Breast epithelium (tissue), 4 donors: ENCODE results near the gene PSMB8. TPM values are rescaled to one million over a fixed set of nuclear protein-coding genes. Genes with fewer than 3 reads are reported as not detected.
"Not testable (repeated sequence)": the region's sequence is repeated elsewhere in the genome, so short reads cannot be mapped to it uniquely, and the experiment has no call there.

Experiments
- DNase-seq, 2 donors: peaks; one replicate each; pipeline ENCODE4 v3.0.0-alpha.2; 2019; ENCODE audit warnings: low spot score in 2 of 2
- H3K27ac ChIP-seq, 2 donors: fragments of 200-600 bp; sonication (generic) in 1 of 2; one replicate each; pipeline ENCODE4 v1.5.1; 2016 to 2019; ENCODE audit warnings: mild to moderate bottlenecking in 1 of 2
- H3K27me3 ChIP-seq, 2 donors: fragments of 200-600 bp; sonication (generic) in 1 of 2; one replicate each; pipeline versions ENCODE4 v1.5.1 to v1.6.0; 2017 to 2019; ENCODE audit warnings: control low read depth in 1 of 2, mild to moderate bottlenecking in 1 of 2
- H3K36me3 ChIP-seq: fragments of 200-600 bp; one replicate; pipeline ENCODE4 v1.5.1; 2019
- H3K4me1 ChIP-seq, 2 donors: fragments of 200-600 bp; sonication (generic); one replicate each; pipeline ENCODE4 v1.5.1; 2016 to 2019; ENCODE audit warnings: control low read depth in 1 of 2
- H3K4me3 ChIP-seq, 3 donors: fragments of 200-600 bp; sonication (generic); 1 replicate in 2 of 3; 2 replicates in 1 of 3; pipeline ENCODE4 v1.5.1; 2016 to 2019; ENCODE audit warnings: mild to moderate bottlenecking in 3 of 3, moderate library complexity in 2 of 3
- H3K9me3 ChIP-seq, 2 donors: fragments of 200-600 bp; sonication (generic) in 1 of 2; one replicate each; pipeline ENCODE4 v1.5.1; 2016 to 2019; ENCODE audit warnings: control low read depth in 1 of 2
- POLR2A ChIP-seq: fragments of 450-650 bp; IDR thresholded peaks from one replicate; pipeline ENCODE4 v1.6.1; 2016; ENCODE audit warnings: antibody characterized with exemption, mild to moderate bottlenecking, moderate library complexity
- POLR2AphosphoS5 ChIP-seq, 3 donors: sonication (generic); formaldehyde crosslinking; IDR thresholded peaks; one replicate each; pipeline ENCODE4 v1.6.1; 2017; ENCODE audit warnings: antibody characterized with exemption in 3 of 3
- intact Hi-C: fragments of 100-400 bp; cut with DNase I; formaldehyde crosslinking; loops from one replicate; pipeline ENCODE4 v1.15.1; 2023; ENCODE audit warnings: low total_unique reads
- total RNA-seq, 3 donors: library from RNA; depleted of rRNA; stranded (reverse); fragments of >200 nt; gene quantifications; one replicate each; pipeline ENCODE4 v1.1.0, GENCODE V29; 2016
- TF ChIP-seq, protein P1 (sequence below), 3 donors: fragments of 450-650 bp; IDR thresholded peaks; one replicate each; pipeline ENCODE4 v1.5.1; 2016 to 2017; ENCODE audit warnings: antibody characterized with exemption in 3 of 3, mild to moderate bottlenecking in 3 of 3, moderate library complexity in 3 of 3

The PSMB8 gene
- total RNA-seq, 3 donors from 2014 or later: 36.0 to 47.3 (median 44.9) TPM

GRCh38 chr6:32879691-32880090 is 35.8 kb upstream of the PSMB8 start:
- Histone ChIP-seq H3K27me3 (no peaks in the 10 kb centered on the region), H3K4me1 (no peaks in the 10 kb centered on the region), H3K36me3 (no peaks in the 10 kb centered on the region), H3K4me3 (no peak overlapping the region), H3K9me3 (no peaks in the 10 kb centered on the region), H3K27ac (no peak overlapping the region)
- intact Hi-C loops: loop anchor here (5.0 to 10.0 kb wide), 3 partner anchors 75 to 535 kb away; partner anchors contain the start of genes CUTA, HLA-DMA and PHF1
- TF ChIP-seq POLR2A: no peak
- TF ChIP-seq, protein P1, sequence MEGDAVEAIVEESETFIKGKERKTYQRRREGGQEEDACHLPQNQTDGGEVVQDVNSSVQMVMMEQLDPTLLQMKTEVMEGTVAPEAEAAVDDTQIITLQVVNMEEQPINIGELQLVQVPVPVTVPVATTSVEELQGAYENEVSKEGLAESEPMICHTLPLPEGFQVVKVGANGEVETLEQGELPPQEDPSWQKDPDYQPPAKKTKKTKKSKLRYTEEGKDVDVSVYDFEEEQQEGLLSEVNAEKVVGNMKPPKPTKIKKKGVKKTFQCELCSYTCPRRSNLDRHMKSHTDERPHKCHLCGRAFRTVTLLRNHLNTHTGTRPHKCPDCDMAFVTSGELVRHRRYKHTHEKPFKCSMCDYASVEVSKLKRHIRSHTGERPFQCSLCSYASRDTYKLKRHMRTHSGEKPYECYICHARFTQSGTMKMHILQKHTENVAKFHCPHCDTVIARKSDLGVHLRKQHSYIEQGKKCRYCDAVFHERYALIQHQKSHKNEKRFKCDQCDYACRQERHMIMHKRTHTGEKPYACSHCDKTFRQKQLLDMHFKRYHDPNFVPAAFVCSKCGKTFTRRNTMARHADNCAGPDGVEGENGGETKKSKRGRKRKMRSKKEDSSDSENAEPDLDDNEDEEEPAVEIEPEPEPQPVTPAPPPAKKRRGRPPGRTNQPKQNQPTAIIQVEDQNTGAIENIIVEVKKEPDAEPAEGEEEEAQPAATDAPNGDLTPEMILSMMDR (IDR thresholded peaks at IDR 0.05): no peak
- no peak for TF ChIP-seq POLR2AphosphoS5 (IDR thresholded peaks at IDR 0.05)
- DNase-seq: no peak

- Histone ChIP-seq H3K27ac (no peak overlapping the region), H3K36me3 (no peaks in the 10 kb centered on the region), H3K4me3 (no peak overlapping the region), H3K4me1 (no peaks in the 10 kb centered on the region), H3K27me3 (no peaks in the 10 kb centered on the region), H3K9me3 (no peaks in the 10 kb centered on the region)
- TF ChIP-seq POLR2A (no peak), POLR2AphosphoS5 (IDR thresholded peaks at IDR 0.05) (no peak)
- TF ChIP-seq, protein P1 (IDR thresholded peaks at IDR 0.05): no peak
- intact Hi-C loops: loop anchor here (5.0 to 10.0 kb wide), 2 partner anchors 106 to 538 kb away; partner anchors contain the start of genes CUTA and PHF1
- DNase-seq: no peak
These were observed 32.8 kb upstream of the PSMB8 start for GRCh38 chr6:32876603-32877002.

- not testable (repeated sequence) for H3K4me3 ChIP-seq, H3K4me1 ChIP-seq, H3K27me3 ChIP-seq, H3K36me3 ChIP-seq, H3K9me3 ChIP-seq, DNase-seq, H3K27ac ChIP-seq
- intact Hi-C loops: loop anchor here (10.0 kb wide), 1 partner anchor 541 kb away; the partner anchor contains the start of genes CUTA and PHF1
These were observed 30.1 kb upstream of the PSMB8 start for GRCh38 chr6:32873947-32874346.

DNA sequence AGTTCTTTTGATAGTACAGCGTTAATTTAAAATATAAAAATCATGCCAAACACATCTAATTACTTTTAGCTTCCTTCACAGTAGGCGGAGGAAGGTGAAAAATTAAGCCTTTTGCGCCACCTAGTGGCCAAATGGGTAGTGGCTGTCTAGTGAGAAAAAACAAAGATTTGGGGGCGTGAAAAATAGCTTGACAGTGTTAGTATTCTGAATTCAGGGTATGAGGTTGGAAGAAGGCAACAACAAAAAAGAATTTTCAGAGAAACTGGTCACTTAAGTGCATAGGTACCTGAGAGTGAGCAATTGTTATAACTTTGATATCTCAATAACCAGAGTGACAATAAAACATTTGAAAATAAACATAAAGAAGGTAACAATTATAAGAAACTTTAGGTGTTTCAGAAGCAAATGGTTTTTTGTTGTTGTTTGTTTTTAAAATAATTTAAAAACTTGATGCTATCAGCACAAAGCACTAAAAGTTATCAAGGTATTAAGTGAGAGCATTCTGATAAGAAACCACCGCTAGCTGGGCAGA is 24.5 kb upstream of the PSMB8 start:
- peak; percentile 61 to 82 for DNase-seq
- TF ChIP-seq, protein P1 (IDR thresholded peaks at IDR 0.05): peak; percentile 91 to 98 (median 95)
- no peak for TF ChIP-seq POLR2AphosphoS5 (IDR thresholded peaks at IDR 0.05)
- no peak for TF ChIP-seq POLR2A
- H3K4me3 ChIP-seq: no peak overlapping the region
- no peaks in the 10 kb centered on the region for H3K4me1 ChIP-seq
- no peaks in the 10 kb centered on the region for H3K27me3 ChIP-seq
- no peaks in the 10 kb centered on the region for H3K36me3 ChIP-seq
- intact Hi-C loops: no loop called here
- H3K27ac ChIP-seq: no peak overlapping the region
- no peaks in the 10 kb centered on the region for H3K9me3 ChIP-seq

DNA sequence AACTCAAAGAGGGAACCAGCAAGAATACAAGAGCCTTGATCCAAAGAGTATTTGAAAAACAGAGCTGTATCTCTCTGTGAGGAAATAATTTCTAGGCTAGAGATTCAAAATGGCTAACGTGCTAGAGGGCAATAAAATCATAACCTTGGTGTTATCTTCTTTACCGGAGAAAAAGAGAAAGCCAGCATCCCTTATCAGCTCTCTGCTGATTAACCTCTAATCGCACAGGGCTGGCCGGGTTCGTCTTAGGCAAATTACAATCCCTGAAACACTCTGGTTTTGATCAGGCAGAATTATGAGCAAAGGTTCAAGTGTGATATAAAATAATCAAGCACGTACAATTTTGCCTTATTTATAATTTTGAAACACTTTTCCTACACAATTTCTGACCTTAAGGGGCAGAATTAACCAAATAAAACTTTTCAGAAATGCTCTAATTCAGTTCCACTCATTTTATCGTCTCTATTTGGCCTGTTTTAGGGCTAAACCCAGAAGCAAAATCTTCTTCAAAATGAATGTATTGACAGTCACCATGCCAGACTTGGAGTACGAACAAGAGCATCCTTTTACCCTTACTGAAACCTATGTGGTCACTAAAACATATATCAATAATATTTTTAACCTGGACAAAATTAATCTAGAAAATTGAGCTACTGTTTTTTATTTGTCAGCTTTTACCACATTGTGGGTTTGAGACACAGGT is 23.9 kb upstream of the PSMB8 start:
- Histone ChIP-seq H3K9me3 (no peaks in the 10 kb centered on the region), H3K4me3 (no peak overlapping the region), H3K36me3 (no peaks in the 10 kb centered on the region), H3K27ac (no peak overlapping the region), H3K27me3 (no peaks in the 10 kb centered on the region), H3K4me1 (no peaks in the 10 kb centered on the region)
- DNase-seq: no peak
- TF ChIP-seq, protein P1 (IDR thresholded peaks at IDR 0.05): no peak
- TF ChIP-seq POLR2AphosphoS5 (IDR thresholded peaks at IDR 0.05): no peak
- TF ChIP-seq POLR2A: no peak
- intact Hi-C loops: no loop called here
